Psoas muscle (tissue), 8 donors: ENCODE results near the gene ABCC4. TPM values are rescaled to one million over a fixed set of nuclear protein-coding genes. Genes with fewer than 3 reads are reported as not detected.

ENCODE experiments used
- ATAC-seq, 4 donors: fragments of 200-7000 bp; cut with Tn5 transposase; one replicate each; pipeline ENCODE4 v1.9.1; 2020; ENCODE audit warnings: moderate library complexity in 3 of 4, mild to moderate bottlenecking in 2 of 4
- DNase-seq, 2 donors: peaks; one replicate each; pipeline ENCODE4 v3.0.0-alpha.2; 2020
- H3K27ac ChIP-seq: fragments of 200-600 bp; one replicate; pipeline ENCODE4 v1.8.0; 2022
- H3K27me3 ChIP-seq, 3 donors: fragments of 200-600 bp in 1 of 3; one replicate each; pipeline versions ENCODE4 v1.6.1 to v1.8.0; 2013 to 2022; ENCODE audit warnings: low read length in 2 of 3, mild to moderate bottlenecking in 2 of 3, moderate library complexity in 1 of 3; ENCODE audit not compliant: insufficient read depth in 3 of 3
- H3K36me3 ChIP-seq, 2 donors: fragments of 200-600 bp in 1 of 2; one replicate each; pipeline versions ENCODE4 v1.6.1 to v1.8.0; 2013 to 2022; ENCODE audit warnings: low read depth in 1 of 2, mild to moderate bottlenecking in 1 of 2, moderate library complexity in 1 of 2; ENCODE audit not compliant: insufficient read depth in 1 of 2
- H3K4me1 ChIP-seq: fragments of 200-600 bp; one replicate; pipeline ENCODE4 v1.8.0; 2022
- H3K4me3 ChIP-seq: fragments of 200-600 bp; one replicate; pipeline ENCODE4 v1.8.0; 2022; ENCODE audit warnings: mild to moderate bottlenecking
- H3K9me3 ChIP-seq: fragments of 200-600 bp; one replicate; pipeline ENCODE4 v1.8.0; 2022
- WGBS, 3 donors: extraction: QIAGEN DNeasy Blood & Tissue Kit; methylation state at CpG; one replicate each; pipeline versions ENCODE4 v1.1.6 to v1.1.7; 2013; 5-methylcytosine and 5-hydroxymethylcytosine counted together
- intact Hi-C, 2 donors: fragments of 100-400 bp; cut with DNase I; formaldehyde crosslinking; loops; one replicate each; pipeline versions ENCODE4 v1.11.0 to v1.14.2; 2022
- polyA plus RNA-seq, 3 donors: library from polyadenylated mRNA; stranded (reverse); fragments of 200-250 nt; gene quantifications; one replicate each; pipeline ENCODE4 v1.2.3, GENCODE V29; 2013
- total RNA-seq, 4 donors: library from RNA; stranded (reverse); fragmentation: NEBNext Ultra II Directional in 2 of 4; extraction: Animal tissue kit (Norgen Biotek cat#: 25700) in 2 of 4; gene quantifications; one replicate each; pipeline versions ENCODE4 v1.2.1 to v1.2.4, GENCODE V29; 2021 to 2023
- TF ChIP-seq, protein P1 (sequence below): fragments of 200-600 bp; IDR thresholded peaks from one replicate; pipeline ENCODE4 v1.8.0; 2022; ENCODE audit warnings: antibody characterized with exemption
- donor health status: healthy with polysubstance abuse.
- donor health status: DM: no; HTN: no; CAD: no; lungs with moderate emphysema.
- donor health status: Bipolar disorder and iron deficiency.
- donor health status: healthy.
- donor health status: DM: yes; HTN: yes; CAD: no.
- donor health status: DM: no; HTN: no; CAD: no.
- donor health status: DM: no; HTN: no; CAD: no.
- donor health status: DM: yes; HTN: yes; CAD: no.

Gene ABCC4
- total and polyA plus RNA-seq, 7 donors = 2.3 to 25.2 (median 6.1) TPM

GRCh38 chr13:95050800-95051615, 250.2 kb downstream of the ABCC4 start:
- 60 to 64% (median 63%) methylated on average over 3 of the region's 3 CpGs for WGBS, 3 donors
- H3K4me1 ChIP-seq = no peaks in the 10 kb centered on the region
- DNase-seq = no peak
- H3K27ac ChIP-seq = no peak overlapping the region
- intact Hi-C loops = no loop called here
- peaks cover 0 to 6% of the 10 kb centered on the region in 2 donors for H3K36me3 ChIP-seq
- TF ChIP-seq, protein P1, sequence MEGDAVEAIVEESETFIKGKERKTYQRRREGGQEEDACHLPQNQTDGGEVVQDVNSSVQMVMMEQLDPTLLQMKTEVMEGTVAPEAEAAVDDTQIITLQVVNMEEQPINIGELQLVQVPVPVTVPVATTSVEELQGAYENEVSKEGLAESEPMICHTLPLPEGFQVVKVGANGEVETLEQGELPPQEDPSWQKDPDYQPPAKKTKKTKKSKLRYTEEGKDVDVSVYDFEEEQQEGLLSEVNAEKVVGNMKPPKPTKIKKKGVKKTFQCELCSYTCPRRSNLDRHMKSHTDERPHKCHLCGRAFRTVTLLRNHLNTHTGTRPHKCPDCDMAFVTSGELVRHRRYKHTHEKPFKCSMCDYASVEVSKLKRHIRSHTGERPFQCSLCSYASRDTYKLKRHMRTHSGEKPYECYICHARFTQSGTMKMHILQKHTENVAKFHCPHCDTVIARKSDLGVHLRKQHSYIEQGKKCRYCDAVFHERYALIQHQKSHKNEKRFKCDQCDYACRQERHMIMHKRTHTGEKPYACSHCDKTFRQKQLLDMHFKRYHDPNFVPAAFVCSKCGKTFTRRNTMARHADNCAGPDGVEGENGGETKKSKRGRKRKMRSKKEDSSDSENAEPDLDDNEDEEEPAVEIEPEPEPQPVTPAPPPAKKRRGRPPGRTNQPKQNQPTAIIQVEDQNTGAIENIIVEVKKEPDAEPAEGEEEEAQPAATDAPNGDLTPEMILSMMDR = no peak
- H3K9me3 ChIP-seq = no peaks in the 10 kb centered on the region
- no peak for ATAC-seq
- no peaks in the 10 kb centered on the region for H3K27me3 ChIP-seq
- no peak overlapping the region for H3K4me3 ChIP-seq

DNA sequence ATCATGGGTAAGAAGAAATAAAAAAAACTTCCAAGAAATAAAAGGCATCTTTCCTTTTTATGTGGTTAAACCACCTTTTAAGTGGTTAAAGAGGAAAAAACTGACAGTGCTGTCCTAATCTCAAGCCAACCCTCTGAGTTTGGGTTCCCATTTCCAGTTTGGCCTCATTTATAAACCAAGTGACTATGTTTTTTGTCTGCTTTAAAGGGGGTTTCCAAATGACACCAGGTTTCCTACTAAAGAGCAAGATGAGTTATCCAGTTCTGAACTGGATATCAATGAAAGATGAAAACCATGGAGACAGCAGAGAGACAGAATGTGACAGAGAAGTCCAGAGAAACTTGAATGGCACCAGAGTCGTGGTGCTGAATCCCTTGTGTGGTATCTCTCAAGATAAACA, 251.5 kb downstream of the ABCC4 start:
- TF ChIP-seq, protein P1 = no peak
- Histone ChIP-seq H3K4me1 (no peaks in the 10 kb centered on the region), H3K9me3 (no peaks in the 10 kb centered on the region), H3K27ac (no peak overlapping the region), H3K36me3 (peaks cover 0 to 6% of the 10 kb centered on the region in 2 donors), H3K27me3 (no peaks in the 10 kb centered on the region), H3K4me3 (no peak overlapping the region)
- DNase-seq (no peak), ATAC-seq (no peak)
- intact Hi-C loops = no loop called here
- 75 to 88% (median 88%) methylated on average over 1 of the region's 1 CpG for WGBS, 3 donors

DNA sequence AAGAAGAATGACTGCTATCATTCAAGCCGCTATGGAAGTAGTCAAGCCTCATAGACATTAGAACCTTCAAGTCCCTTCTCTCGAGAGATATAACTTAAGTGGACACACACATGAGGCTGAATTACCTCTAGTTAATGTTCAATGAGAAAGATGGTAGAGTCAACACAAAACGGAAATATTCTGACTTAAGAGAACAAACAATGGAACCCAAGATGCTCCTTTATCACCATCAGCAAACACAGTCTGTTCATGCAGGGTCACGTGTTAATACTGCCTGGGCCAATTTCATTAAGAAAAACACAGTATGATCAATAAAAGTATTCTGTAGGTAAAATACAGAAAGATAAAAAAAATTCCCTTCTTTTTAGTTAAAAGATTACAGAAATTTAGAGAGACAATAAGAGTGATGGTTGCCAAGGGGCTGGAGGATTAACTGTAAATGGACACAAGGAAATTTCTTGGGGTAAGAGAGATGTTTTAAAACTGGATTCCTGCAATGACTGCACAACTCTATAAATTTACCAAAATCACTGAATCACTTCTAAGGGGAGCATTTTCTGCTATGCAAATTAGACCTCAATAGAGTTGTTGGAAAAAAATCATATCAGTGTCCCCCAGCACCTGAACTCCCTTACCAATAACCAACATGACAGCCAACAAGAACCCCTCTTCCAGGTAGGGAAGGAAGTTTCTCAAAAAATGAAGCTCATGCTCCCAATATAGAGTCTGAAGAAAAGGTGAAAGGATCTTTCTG, 256.6 kb downstream of the ABCC4 start:
- ATAC-seq = no peak
- WGBS, 3 donors = 91 to 96% (median 94%) methylated on average over 4 of the region's 4 CpGs

GRCh38 chr13:95039415-95039814, 261.8 kb downstream of the ABCC4 start:
- intact Hi-C loops = no loop called here
- Histone ChIP-seq H3K36me3 (peaks cover 0 to 62% of the 10 kb centered on the region in 2 donors), H3K4me3 (no peak overlapping the region), H3K27ac (no peak overlapping the region), H3K9me3 (no peaks in the 10 kb centered on the region), H3K4me1 (no peaks in the 10 kb centered on the region), H3K27me3 (no peaks in the 10 kb centered on the region)
- ATAC-seq (no peak), DNase-seq (no peak)
- TF ChIP-seq, protein P1 = no peak
- WGBS, 3 donors = 73 to 85% (median 82%) methylated on average over 2 of the region's 2 CpGs

More for the DNA sequence above, 256.6 kb downstream of the ABCC4 start:
- DNase-seq = no peak
- Histone ChIP-seq H3K36me3 (peaks cover 0 to 33% of the 10 kb centered on the region in 2 donors), H3K27ac (no peak overlapping the region), H3K27me3 (no peaks in the 10 kb centered on the region), H3K4me3 (no peak overlapping the region), H3K9me3 (no peaks in the 10 kb centered on the region), H3K4me1 (no peaks in the 10 kb centered on the region)
- TF ChIP-seq, protein P1 = no peak
- intact Hi-C loops = no loop called here
